Measurements from ENCODE around the gene FAM76B. TPM values are rescaled to one million over a fixed set of nuclear protein-coding genes. Genes with fewer than 3 reads are reported as not detected.

Gene FAM76B
- total and polyA plus RNA-seq, 2 of the 13 experiments (the other 11 are each of a cell fraction or from before 2014, with no cell fraction given), result 20.2 to 24.2 TPM

GRCh38 chr11:95788921-95789505 is 569 bp downstream of the FAM76B start (continued):
- TF ChIP-seq TFDP1 (CRISPR knock-in tag; IDR thresholded peaks at IDR 0.05; ENCODE audit: borderline replicate concordance), result no peak
- no peak for TF ChIP-seq ZNF331 (CRISPR knock-in tag; IDR thresholded peaks at IDR 0.05)
- no peak for TF ChIP-seq ZBTB38 (CRISPR knock-in tag; IDR thresholded peaks at IDR 0.05)
- TF ChIP-seq RXRB (CRISPR knock-in tag; IDR thresholded peaks at IDR 0.05; ENCODE audit: borderline replicate concordance), result no peak
- no peak for TF ChIP-seq CENPT (CRISPR knock-in tag; IDR thresholded peaks at IDR 0.05; ENCODE audit: low read depth)
- no peak for TF ChIP-seq ZNF577 (CRISPR knock-in tag; IDR thresholded peaks at IDR 0.05; ENCODE audit: borderline replicate concordance, low read depth)
- no peak for TF ChIP-seq TP53 (CRISPR knock-in tag; conservative IDR thresholded peaks at IDR 0.05)
- TF ChIP-seq ELF3 (CRISPR knock-in tag; IDR thresholded peaks at IDR 0.05), result no peak
- TF ChIP-seq HDAC2 (CRISPR knock-in tag; IDR thresholded peaks at IDR 0.05), result no peak; the same call in 1 of the 2 replicates
- TF ChIP-seq FOXJ3 (CRISPR knock-in tag; IDR thresholded peaks at IDR 0.05; ENCODE audit: borderline replicate concordance), result no peak; the same call in 1 of the 2 replicates
- no peak for TF ChIP-seq HOXD1 (CRISPR knock-in tag; IDR thresholded peaks at IDR 0.05)
- TF ChIP-seq SKIL (CRISPR knock-in tag; IDR thresholded peaks at IDR 0.05; ENCODE audit: borderline replicate concordance), result no peak
- TF ChIP-seq HES4 (CRISPR knock-in tag; IDR thresholded peaks at IDR 0.05; ENCODE audit: borderline replicate concordance), result 0 out of 2 replicates have a peak, but pooled peaks have one; percentile 79
- no peak for TF ChIP-seq ZKSCAN1 (IDR thresholded peaks at IDR 0.05; ENCODE audit: low read length)
- TF ChIP-seq ZBTB7A (CRISPR knock-in tag; IDR thresholded peaks at IDR 0.05), result no peak
- no peak for TF ChIP-seq ZNF616 (CRISPR knock-in tag; IDR thresholded peaks at IDR 0.05; ENCODE audit: low read depth)
- TF ChIP-seq CREB1 (IDR thresholded peaks at IDR 0.05), result no peak
- TF ChIP-seq CREB1 (CRISPR knock-in tag; IDR thresholded peaks at IDR 0.05), result no peak
- no peak for TF ChIP-seq ZNF7 (CRISPR knock-in tag; IDR thresholded peaks at IDR 0.05)
- TF ChIP-seq ZNF674 (CRISPR knock-in tag; IDR thresholded peaks at IDR 0.05; ENCODE audit: low read depth), result no peak
- no peak for TF ChIP-seq NFAT5 (CRISPR knock-in tag; IDR thresholded peaks at IDR 0.05)
- TF ChIP-seq ZNF160 (CRISPR knock-in tag; IDR thresholded peaks at IDR 0.05), result no peak
